Measurements from ENCODE around the gene DDX5.

Gene DDX5

GRCh38 chr17:64471440-64471839 is 34.6 kb downstream of the DDX5 start:
- TF ChIP-seq REST (IDR thresholded peaks at IDR 0.05; ENCODE audit: insufficient read depth in 1 of 2, low read depth in 2 of 2, low read length in 2 of 2) (no peak), FOXP2 (optimal IDR thresholded peaks at IDR 0.05; ENCODE audit: borderline replicate concordance, extremely low read depth, extremely low read length, insufficient read depth) (no peak), TAF1 (IDR thresholded peaks at IDR 0.05; ENCODE audit: borderline replicate concordance, insufficient read depth, low read length) (no peak), POLR2AphosphoS5 (IDR thresholded peaks at IDR 0.05; ENCODE audit: low read depth, low read length) (no peak), SIN3A (IDR thresholded peaks at IDR 0.05; ENCODE audit: borderline replicate concordance, insufficient read depth, low read length) (no peak)

GRCh38 chr17:64470625-64471024 is 35.5 kb downstream of the DDX5 start:
- no peak for TF ChIP-seq FOXP2 (optimal IDR thresholded peaks at IDR 0.05; ENCODE audit: borderline replicate concordance, extremely low read depth, extremely low read length, insufficient read depth)
- TF ChIP-seq TAF1 (IDR thresholded peaks at IDR 0.05; ENCODE audit: borderline replicate concordance, insufficient read depth, low read length) = no peak
- TF ChIP-seq REST (IDR thresholded peaks at IDR 0.05; ENCODE audit: insufficient read depth in 1 of 2, low read depth in 2 of 2, low read length in 2 of 2) = no peak
- no peak for TF ChIP-seq SIN3A (IDR thresholded peaks at IDR 0.05; ENCODE audit: borderline replicate concordance, insufficient read depth, low read length)
- TF ChIP-seq POLR2AphosphoS5 (IDR thresholded peaks at IDR 0.05; ENCODE audit: low read depth, low read length) = no peak

- TF ChIP-seq FOXP2 (optimal IDR thresholded peaks at IDR 0.05; ENCODE audit: borderline replicate concordance, extremely low read depth, extremely low read length, insufficient read depth) = no peak
These were observed 39.9 kb downstream of the DDX5 start for GRCh38 chr17:64466019-64466735.

DNA sequence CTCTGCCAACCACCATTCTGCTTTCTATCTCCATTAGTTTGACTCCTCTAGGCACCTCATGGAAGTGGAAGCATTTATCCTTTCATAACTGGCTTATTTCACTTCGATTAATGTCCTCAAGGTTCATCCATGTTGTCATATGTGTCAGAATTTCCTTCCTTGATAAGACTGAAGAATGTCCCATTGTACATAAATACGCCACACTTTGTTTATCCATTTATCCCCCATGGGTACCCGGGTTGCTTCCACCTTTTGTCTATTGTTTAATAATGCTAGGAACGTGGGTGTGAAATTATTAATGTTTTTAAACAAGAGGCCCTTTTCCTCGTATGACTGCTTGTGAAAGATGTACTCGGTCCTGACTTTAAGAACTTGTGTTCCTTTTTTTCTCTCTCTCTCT is 44.3 kb downstream of the DDX5 start:
- TF ChIP-seq SIN3A (IDR thresholded peaks at IDR 0.05; ENCODE audit: borderline replicate concordance, insufficient read depth, low read length) (no peak), POLR2AphosphoS5 (IDR thresholded peaks at IDR 0.05; ENCODE audit: low read depth, low read length) (no peak), FOXP2 (optimal IDR thresholded peaks at IDR 0.05; ENCODE audit: borderline replicate concordance, extremely low read depth, extremely low read length, insufficient read depth) (no peak), REST (IDR thresholded peaks at IDR 0.05; ENCODE audit: insufficient read depth in 1 of 2, low read depth in 2 of 2, low read length in 2 of 2) (no peak), TAF1 (IDR thresholded peaks at IDR 0.05; ENCODE audit: borderline replicate concordance, insufficient read depth, low read length) (no peak)

- TF ChIP-seq SIN3A (IDR thresholded peaks at IDR 0.05; ENCODE audit: borderline replicate concordance, insufficient read depth, low read length) (no peak), FOXP2 (optimal IDR thresholded peaks at IDR 0.05; ENCODE audit: borderline replicate concordance, extremely low read depth, extremely low read length, insufficient read depth) (no peak), TAF1 (IDR thresholded peaks at IDR 0.05; ENCODE audit: borderline replicate concordance, insufficient read depth, low read length) (no peak), REST (IDR thresholded peaks at IDR 0.05; ENCODE audit: insufficient read depth in 1 of 2, low read depth in 2 of 2, low read length in 2 of 2) (no peak), POLR2AphosphoS5 (IDR thresholded peaks at IDR 0.05; ENCODE audit: low read depth, low read length) (no peak)
These were observed 45.1 kb downstream of the DDX5 start for GRCh38 chr17:64460955-64461354.

Data from PFSK-1 (cell line).